Right atrium auricular region (tissue), 2 donors: Measurements from ENCODE around the gene OTUB2. TPM values are rescaled to one million over a fixed set of nuclear protein-coding genes. Genes with fewer than 3 reads are reported as not detected.

Experiments
- DNase-seq: peaks from one replicate; pipeline ENCODE4 v3.0.0-alpha.2; 2019; ENCODE audit warnings: low spot score
- H3K27ac ChIP-seq, 2 donors: fragments of 200-600 bp; sonication (generic); 1 replicate in 1 of 2; 2 replicates in 1 of 2; pipeline ENCODE4 v1.5.1; 2016 to 2019
- H3K27me3 ChIP-seq, 2 donors: fragments of 200-600 bp; sonication (generic); one replicate each; pipeline versions ENCODE4 v1.5.1 to v1.6.0; 2017 to 2019
- H3K36me3 ChIP-seq: fragments of 200-600 bp; sonication (generic); one replicate; pipeline ENCODE4 v1.5.1; 2016
- H3K4me1 ChIP-seq, 2 donors: fragments of 200-600 bp; sonication (generic); one replicate each; pipeline versions ENCODE4 v1.5.1 to v1.6.0; 2017 to 2019
- H3K4me3 ChIP-seq, 2 donors: fragments of 200-600 bp; sonication (generic); 1 replicate in 1 of 2; 2 replicates in 1 of 2; pipeline ENCODE4 v1.5.1; 2017 to 2019; ENCODE audit warnings: mild to moderate bottlenecking in 1 of 2, moderate library complexity in 1 of 2
- H3K9me3 ChIP-seq, 2 donors: fragments of 200-600 bp; sonication (generic); one replicate each; pipeline ENCODE4 v1.5.1; 2019
- CTCF ChIP-seq, 2 donors: fragments of 200-600 bp; sonication (generic); IDR thresholded peaks; one replicate each; pipeline ENCODE4 v1.5.1; 2019; ENCODE audit warnings: antibody characterized with exemption in 2 of 2
- total RNA-seq, 2 donors: library from RNA; depleted of rRNA; stranded (reverse); fragments of >200 nt; gene quantifications; one replicate each; pipeline ENCODE4 v1.1.0, GENCODE V29; 2016

Gene OTUB2
- total RNA-seq, 2 donors from 2014 or later: 0.43 to 0.48 TPM

- Histone ChIP-seq H3K27ac (no peak overlapping the region), H3K4me3 (peak overlapping the region; percentile 61 to 72), H3K27me3 (no peaks in the 10 kb centered on the region), H3K36me3 (no peaks in the 10 kb centered on the region), H3K4me1 (peaks cover 0 to 9% of the 10 kb centered on the region in 2 donors), H3K9me3 (no peaks in the 10 kb centered on the region)
- DNase-seq: no peak
- no peak for TF ChIP-seq CTCF (IDR thresholded peaks at IDR 0.05)
Measured at GRCh38 chr14:94025720-94026119, 420 bp upstream of the OTUB2 start.

- Histone ChIP-seq H3K27ac (no peak overlapping the region), H3K4me3 (peak overlapping the region; percentile 61 to 72), H3K27me3 (no peaks in the 10 kb centered on the region), H3K9me3 (no peaks in the 10 kb centered on the region), H3K4me1 (peaks cover 0 to 9% of the 10 kb centered on the region in 2 donors), H3K36me3 (no peaks in the 10 kb centered on the region)
- no peak for TF ChIP-seq CTCF (IDR thresholded peaks at IDR 0.05)
- no peak for DNase-seq
Measured at GRCh38 chr14:94026889-94027469, 839 bp downstream of the OTUB2 start.

- Histone ChIP-seq H3K36me3 (no peaks in the 10 kb centered on the region), H3K27me3 (no peaks in the 10 kb centered on the region), H3K4me3 (no peak overlapping the region), H3K27ac (no peak overlapping the region), H3K9me3 (no peaks in the 10 kb centered on the region), H3K4me1 (peaks cover 0 to 9% of the 10 kb centered on the region in 2 donors)
- DNase-seq: no peak
- no peak for TF ChIP-seq CTCF (IDR thresholded peaks at IDR 0.05)
Measured at GRCh38 chr14:94027566-94028449, 1.7 kb downstream of the OTUB2 start.

DNA sequence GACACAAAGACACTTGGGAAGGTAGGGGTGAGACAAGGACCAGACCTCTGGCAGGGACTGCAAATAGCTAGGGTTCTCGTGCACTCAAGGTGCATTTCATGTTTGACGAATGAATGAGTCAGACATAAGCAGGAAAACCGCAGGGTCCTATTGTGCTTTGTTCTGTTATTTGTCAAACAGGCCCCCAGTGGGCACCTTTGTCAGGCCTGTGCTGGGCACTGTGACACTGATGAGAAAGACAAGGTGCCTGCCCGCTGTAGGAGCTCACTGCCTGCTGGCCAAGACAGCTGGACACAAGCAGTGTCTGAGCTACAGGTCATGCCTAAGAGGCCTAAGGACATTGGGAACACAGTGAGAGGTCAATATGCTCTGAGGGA lies 2.3 kb downstream of the OTUB2 start:
- no peak for DNase-seq
- Histone ChIP-seq H3K27me3 (no peaks in the 10 kb centered on the region), H3K4me1 (peaks cover 0 to 9% of the 10 kb centered on the region in 2 donors), H3K4me3 (no peak overlapping the region), H3K36me3 (no peaks in the 10 kb centered on the region), H3K9me3 (no peaks in the 10 kb centered on the region), H3K27ac (no peak overlapping the region)
- no peak for TF ChIP-seq CTCF (IDR thresholded peaks at IDR 0.05)

- peaks cover 0 to 9% of the 10 kb centered on the region in 2 donors for H3K4me1 ChIP-seq
- H3K27ac ChIP-seq: no peak overlapping the region
- DNase-seq: no peak
- H3K36me3 ChIP-seq: no peaks in the 10 kb centered on the region
- no peaks in the 10 kb centered on the region for H3K9me3 ChIP-seq
- no peaks in the 10 kb centered on the region for H3K27me3 ChIP-seq
- H3K4me3 ChIP-seq: no peak overlapping the region
- no peak for TF ChIP-seq CTCF (IDR thresholded peaks at IDR 0.05)
Measured at GRCh38 chr14:94029265-94029664, 3.1 kb downstream of the OTUB2 start.
